ENCODE data around the gene KLHL6.
"Not testable (repeated sequence)": the region's sequence is repeated elsewhere in the genome, so short reads cannot be mapped to it uniquely, and the experiment has no call there.

KLHL6 gene

DNA sequence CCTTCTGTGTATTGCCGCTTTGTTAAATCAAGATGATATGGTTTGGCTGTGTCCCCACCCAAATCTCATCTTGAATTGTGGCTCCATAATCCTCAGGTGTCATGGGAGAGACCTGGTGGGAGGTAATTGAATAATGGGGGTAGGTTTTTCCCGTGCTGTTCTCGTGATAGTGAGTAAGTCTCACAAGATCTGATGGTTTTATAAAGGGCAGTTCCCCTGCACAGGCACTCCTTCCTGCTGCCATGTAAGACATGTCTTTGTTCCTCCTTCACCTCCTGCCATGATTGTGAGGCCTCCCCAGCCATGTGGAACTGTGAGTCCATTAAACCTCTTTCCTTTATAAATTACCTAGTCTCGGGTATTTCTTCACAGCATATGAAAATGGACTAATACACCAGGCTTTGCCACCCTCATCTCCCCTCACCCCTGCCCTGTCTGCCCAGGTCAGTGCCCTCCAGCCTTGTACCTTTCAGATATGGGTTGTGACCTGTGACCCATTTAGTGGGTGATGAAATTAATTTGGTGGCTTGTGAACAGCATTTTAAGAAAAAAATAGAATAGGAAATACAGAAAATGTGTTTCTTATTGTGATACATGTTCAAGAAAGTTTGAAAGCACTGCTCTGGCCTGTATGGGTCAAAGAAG is 71.0 kb downstream of the KLHL6 start:
- no peak for DNase-seq

DNA sequence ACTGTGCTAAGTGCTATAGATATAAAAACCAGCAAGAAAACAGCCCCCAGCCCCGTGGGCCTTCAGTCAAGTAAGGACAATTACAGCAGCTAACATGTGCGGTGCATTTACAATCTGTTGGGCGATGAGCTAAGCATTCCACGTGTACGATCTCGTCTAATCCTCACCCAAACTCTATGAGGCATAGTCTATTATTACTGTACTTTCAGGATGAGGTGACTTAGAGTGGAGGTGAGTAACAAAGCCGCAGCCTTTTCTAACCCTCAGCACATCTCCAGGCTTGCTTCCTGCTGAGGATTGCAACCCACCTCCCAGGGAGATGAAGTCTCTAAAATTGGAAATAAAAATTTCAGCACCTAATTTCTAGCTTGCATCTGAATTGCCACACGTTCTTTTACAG is 73.9 kb downstream of the KLHL6 start:
- no peak for DNase-seq

DNA sequence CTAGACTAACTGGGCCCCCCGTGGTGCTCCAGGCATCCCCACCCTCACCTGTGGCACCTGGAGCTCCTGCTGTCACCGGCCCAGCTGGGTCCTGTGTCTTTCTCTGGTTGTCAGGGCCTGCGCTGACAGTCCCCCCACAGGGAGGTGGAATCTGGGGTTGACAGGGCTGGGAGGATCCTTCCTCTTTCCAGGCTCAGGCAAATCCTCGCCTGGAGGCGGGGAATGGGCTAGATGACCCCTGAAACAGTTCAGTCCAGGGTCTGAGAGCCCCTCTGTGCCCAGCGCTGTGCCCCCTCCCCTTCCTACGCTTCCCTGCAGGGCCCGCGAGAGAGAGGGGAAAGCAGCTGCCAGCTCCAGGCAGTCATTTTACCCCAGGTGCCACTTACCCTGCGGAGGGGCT is 77.0 kb downstream of the KLHL6 start:
- no peak for DNase-seq

DNA sequence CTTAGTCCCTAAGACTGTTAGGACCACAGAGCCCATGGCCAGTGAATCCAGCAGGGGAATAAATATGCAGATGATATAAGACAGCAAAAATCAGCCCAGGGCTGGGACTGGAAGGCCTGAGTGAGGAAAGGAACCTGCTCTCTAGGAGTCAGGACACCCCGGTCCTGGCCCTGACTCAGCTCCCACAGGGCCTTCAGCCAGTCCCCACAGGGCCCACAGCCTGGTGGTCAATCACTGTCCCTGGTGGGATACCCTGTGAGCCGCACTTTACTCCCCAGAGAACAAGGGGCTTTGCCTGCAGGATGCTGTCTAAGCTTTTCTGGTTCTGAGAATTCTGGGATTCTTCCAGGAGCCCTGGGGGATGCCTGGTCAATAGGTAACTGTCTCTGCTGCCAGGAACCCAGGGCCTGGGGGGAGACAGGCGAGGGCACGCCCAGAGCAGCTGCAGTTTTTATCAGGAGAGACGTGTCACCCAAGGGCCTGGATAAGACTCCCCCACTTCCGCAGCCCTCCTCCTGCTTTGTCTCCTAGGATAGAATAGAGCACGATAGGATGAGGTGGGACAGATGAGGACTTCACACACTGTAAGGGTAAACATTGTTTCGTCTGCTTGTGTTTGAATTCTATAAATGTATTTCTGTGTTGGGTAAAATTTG is 77.6 kb downstream of the KLHL6 start:
- no peak for DNase-seq

DNA sequence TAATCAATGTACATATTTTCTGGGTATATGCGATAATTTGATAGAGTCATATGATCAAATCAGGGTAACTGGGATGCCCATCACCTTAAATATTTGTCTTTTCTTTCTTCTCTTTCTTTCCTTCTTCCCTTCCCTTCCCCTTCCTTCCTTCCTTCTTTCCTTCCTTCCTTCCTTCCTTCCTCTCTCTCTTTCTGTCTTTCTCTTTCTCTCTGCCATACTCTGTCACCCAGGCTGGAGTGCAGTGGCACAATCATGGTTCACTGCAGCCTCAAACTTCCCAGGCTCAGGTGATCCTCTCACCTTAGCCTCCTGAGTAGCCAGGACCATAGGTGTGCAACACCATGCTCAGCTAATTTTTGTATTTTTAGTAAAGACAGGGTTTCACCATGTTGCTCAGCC is 79.7 kb downstream of the KLHL6 start:
- not testable (repeated sequence) for DNase-seq

DNA sequence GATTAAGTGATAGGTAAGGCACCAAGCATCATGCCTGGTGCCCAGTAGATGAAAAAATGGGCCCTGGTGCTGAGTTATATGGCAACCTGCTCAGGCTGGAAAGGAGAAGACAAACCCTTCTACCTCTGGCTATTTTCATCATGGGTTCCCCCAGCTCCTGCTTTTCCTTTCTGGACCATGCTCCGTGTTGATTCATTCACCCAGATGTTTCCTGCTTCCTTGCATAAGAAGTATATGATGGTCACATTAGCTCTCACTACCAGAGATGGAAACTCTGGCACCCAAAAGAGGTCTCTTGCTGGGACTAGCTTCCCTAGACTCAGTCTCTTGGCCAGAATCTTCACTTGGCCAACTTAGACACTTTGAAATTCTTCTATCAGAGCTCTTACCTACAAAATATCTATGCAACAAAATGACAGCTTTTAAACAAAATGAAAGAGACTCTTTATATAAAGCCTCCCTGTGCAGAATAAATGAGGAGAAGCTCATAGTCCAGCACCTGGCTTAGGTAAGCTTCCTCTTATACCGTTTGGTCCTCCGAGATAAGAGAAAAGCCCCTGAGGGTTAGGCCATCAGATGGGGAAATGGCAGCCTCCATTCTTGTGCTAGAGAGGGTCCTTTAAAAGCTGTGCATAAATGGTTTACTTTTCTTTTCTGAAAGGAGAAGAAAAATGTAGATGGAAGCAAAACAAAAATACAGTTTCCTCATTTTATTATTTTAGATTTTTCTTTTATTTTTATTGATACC is 80.3 kb downstream of the KLHL6 start:
- no peak for DNase-seq

DNA sequence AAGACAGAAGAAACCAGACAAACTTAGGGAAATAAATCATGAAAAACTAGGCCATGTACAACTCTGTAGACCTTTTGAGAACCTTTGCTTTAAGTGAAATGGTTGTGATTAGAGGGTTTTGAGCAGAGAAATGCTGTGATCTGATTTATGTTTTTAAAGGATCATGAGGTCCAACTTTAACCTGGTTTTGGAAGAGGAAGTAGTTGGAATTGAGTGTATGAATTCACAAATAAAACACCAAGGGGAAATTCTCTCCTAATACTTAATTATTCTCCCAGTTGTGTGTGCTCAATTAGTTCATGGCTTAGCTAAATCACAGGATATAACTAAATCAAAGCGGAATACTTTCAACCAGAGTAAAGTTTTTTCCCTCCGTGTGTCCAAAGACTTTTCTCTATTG is 81.5 kb downstream of the KLHL6 start:
- DNase-seq: no peak

DNA sequence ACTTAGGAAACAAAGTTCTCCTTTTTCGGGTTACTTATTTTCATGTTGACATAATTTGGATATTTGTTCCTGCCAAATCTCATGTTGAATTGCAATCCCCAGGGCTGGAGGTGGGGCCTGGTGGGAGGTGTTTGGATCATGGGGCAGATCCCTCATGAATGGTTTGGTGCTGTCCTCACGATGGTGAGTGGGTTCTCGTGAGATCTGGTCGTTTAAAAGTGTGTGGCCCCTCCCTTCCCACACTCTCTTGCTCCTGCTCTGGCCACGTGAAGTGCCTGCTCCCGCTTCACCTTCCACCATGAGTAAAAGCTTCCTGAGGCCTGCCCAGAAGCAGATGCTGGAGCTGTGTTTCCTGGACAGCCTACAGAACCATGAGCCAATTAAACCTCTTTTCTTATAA is 83.4 kb downstream of the KLHL6 start:
- no peak for DNase-seq

DNA sequence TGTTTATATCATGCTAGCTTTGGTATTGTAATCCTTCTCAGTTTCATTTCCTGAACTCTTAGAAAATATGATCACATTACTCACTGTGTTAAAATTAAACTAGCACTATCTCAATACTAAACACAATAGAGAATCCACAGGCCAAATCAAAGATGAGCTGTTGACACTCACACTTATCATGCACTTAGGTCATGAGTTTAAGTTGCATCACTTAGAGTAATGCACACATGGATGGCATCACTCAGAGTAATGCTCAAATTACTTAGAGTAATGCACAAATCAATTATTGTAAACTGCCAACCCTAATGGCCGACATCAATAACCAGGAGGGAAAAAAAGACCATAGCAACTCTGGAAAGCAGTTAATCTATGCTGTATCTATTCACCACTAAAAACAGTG is 87.1 kb downstream of the KLHL6 start:
- DNase-seq: no peak

DNA sequence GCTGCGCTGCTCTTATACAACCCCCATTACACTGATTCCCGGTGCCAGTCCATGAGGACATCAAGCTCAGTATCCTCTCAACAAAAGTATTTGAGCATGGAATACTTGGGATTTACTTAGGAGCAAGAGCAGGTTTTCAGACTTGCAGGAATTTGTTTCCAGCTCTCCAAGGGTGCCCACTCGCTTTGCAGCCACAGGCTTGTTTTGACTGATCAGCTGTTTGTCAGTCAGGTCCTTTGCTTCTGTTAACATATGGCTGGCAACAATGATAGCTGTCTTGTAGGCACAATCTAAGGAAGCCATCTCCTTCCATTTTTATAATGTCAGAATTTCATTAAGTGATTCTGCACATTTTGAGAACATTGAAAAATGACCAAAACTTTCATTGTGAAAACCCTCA is 88.9 kb downstream of the KLHL6 start:
- DNase-seq: no peak

DNA sequence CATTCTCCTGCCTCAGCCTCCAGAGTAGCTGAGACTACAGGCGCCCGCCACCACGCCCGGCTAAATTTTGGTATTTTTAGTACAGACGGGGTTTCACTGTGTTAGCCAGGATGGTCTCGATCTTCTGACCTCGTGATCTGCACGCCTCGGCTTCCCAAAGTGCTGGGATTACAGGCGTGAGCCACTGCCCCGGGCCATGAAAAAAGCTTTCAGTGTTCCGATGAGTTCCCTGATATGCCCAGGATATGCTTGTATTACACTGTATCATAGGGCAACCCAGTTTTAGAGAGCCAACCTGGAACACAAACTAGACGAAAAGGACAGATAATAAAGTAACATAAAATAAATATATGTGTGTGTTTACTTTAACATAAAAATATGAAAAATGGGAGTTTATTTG is 89.8 kb downstream of the KLHL6 start:
- not testable (repeated sequence) for DNase-seq

DNA sequence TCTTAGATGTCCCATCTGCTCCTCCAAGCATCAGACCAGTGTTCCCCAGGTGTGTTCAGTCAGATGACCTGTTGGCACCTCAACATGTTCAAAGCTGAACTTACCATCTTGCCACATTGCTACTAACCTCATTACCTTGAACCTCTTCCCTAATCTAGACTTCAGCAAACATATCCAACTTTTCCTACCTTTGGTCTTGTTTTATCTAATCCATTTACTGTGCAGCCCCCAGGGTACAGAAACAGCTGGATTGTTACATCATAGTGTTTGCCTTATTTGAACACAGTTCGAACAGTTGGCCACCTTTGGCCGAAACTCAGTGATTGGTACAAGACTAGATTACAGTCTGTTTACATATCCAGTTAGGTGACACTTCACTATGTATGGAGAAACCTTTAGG is 91.0 kb downstream of the KLHL6 start:
- no peak for DNase-seq

DNA sequence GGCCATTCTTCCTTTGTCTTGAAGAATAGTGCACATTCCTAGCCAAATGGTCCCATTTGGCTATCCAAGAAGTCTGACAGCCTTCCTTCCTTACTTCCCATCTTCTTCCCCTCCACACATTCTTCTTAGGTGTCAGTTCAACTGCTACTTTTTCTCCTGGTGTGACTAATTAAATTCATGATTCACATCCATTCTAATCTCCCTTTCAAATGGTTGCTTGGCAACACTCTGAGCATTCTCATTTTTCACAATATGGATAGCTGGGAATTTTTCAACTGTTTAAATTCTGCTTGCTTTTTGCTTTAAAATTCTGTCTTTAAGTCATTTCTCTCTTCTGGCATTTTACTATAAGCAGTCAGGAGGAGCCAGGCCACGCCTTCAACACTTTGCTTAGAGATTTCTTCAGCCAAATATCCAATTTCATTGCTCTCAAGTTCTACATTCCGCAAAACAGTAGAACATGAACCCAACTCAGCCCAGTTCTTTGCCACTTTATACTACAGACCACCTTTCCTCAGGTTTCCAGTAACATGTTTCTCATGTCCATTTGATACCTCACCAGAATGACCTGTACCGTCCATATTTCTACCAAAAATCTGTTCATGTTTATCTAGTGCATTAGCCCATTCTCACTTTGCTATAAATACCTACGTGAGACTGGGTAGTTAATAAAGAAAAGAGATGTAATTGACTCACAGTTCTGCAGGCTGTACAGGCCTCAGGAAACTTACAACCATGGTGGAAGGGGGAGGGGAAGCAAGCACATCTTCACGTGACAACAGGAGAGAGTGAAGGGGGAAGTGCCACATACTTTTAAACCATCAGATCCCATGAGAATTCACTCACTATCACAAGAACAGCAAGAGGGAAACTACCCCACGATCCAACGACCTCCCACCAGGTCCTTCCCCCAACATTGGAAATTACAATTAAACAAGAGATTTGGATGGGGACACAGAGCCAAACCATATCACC is 95.1 kb downstream of the KLHL6 start:
- no peak for DNase-seq

DNA sequence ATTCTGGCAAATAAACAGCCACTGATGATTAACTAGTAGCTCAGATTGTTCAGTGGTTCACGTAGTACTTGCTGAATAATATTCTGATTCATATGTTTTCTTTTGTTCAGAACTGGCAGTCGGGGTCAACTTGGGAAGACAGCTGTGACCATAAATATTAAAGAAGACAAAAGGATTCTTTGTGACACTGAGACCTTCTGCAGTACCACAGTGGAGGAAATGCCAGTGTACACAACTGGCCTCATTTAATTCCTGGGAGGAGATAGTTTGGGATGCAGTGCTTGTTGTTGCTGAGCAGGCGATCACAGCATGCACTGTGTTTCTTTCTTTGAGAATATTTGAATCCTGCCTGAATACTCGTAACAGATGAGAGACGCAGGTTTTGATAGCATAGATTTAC is 100.4 kb downstream of the KLHL6 start:
- no peak for DNase-seq

DNA sequence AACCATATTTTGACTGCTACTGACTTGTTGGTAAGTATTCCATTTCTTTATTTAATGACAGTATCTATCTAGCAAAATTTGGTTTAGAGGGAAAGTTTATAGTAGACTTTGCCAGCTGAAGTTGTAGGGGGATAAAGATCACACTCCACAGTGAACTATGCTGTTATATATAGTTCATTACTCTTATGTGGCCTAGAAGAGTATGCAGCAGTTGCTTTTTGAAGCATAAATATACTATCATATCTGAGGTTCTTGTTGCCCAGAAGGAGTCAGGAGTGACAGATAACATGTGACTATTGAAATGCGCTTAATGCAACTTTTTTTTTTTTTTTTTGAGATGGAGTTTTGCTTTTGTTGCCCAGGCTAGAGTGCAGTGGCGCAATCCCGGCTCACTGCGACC is 101.4 kb downstream of the KLHL6 start:
- no peak for DNase-seq

DNA sequence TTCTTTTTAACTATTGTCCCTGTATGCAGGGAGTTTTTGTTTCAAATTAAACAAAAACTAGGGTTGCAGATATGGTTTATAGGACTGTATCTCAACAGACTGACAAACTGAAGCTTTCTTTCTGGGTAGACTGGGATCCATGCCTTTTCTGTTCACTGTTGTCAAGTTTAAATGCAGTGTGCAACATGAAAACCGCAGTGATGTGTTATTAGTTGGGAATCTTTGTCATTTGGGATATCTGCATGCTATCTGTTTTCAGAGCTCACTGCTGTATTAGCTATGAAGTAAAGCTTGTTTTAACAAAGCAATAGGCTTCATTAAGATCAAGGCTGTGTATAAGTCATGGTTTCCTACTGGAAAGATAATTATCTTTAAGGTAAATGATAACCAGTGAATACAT is 105.7 kb downstream of the KLHL6 start:
- no peak for DNase-seq

DNA sequence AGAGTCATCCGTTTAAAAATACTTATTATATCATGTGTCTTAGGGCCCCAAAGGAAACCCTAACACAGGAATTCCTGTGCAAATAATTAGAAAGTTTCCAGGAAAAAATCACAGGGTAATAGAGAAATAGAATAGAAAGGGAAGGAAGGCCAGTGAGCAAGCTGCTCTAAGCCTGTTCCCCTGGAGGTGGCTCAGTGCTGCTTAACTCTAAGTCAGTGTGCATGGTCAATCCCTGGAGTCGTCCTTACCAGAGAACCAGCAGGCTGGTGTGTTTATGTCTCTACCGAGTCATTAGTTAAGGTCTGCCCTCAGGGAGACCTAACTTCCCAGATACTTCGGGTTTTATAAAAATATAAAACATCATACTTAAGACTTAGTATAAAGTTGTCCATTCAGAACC is 106.1 kb downstream of the KLHL6 start:
- DNase-seq: no peak

DNA sequence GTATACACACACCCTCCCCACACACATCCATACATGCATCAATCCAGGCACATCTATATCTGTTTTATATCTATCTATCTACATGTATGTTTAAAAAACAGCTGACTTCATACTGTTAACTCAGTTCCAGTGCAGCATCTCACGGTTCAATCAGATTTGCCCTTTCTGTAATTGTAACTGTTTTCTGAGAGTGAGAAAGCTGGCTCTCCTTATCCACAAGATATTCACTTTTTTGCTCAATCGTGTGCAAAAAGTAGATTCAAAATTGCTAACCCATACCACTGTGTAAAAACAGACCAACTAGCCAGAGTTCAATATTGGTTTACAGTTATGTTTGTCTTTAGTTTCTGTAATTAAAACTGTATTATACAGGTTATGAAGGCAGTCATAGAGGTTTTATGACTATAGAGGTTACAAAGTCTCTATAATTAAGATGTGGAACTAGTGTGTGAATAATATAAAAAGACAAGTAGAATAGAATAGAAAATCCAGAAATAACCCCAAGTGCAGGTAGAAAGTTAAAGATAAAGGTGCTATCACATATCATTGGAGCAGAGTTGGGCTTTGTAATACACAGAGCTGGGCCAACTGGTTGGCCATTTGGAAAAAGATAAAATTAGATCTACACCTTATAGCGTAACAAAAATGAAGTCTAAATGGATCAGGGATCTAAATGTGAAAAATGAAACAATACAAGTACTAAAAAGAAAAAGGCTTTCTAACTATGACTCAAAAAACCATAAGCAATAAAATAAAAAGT is 107.0 kb downstream of the KLHL6 start:
- DNase-seq: no peak

DNA sequence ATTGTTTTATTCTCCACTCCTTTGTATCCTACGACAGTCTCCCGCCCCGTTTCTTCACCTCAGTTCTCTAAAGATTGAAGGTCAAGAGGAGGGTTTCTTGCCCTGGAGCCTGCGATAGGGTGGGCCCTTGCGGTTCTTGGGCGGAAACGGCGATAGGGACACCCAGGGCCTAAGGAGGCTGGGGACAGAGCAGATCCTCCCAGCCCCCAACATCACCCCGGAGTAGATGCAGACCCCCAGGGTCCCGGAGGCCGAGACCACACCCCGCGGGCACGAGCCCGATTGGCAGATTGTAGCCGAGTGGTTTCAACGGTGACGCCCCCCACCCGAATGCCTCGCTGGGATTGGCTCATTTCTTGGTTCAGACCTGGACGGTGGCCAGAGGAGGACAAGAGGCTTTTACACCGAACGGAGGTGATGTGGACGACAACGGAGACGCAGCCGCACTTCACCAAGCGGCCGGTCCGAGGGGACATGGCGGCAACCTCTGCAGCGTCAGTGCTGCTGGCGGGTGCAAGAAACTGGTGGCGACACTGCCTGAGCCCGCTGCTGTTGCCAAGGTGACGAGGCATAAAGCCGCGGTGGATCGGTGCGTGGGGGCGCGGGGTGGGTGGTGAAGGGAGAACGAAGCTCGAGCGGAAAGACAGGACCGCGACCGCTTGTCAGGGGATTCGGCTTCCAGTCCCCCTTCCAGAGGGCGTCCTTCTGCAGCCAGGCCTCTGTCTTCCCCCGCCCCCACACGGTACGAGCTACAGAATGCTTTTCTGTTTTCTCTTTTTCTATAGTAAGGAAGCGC is 108.1 kb downstream of the KLHL6 start:
- peak; percentile 65 to 68 for DNase-seq

DNA sequence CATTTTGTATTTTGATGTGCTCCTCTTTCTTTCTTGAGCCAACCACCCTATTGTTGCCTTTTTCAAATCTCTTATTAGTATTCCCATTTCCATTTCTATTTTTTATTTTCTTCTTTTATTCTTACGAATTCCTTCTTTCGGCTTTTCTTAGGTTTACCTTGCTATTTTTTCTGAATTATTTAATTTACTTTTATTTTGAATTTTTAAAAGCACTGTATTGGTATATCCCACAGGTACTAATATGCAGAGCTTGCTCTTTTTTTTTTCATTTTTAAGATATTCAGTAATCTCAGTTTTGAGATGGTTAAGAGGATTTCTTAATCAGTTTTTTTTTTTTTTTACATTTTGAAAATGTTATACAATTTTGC is 108.7 kb downstream of the KLHL6 start:
- DNase-seq: no peak

DNA sequence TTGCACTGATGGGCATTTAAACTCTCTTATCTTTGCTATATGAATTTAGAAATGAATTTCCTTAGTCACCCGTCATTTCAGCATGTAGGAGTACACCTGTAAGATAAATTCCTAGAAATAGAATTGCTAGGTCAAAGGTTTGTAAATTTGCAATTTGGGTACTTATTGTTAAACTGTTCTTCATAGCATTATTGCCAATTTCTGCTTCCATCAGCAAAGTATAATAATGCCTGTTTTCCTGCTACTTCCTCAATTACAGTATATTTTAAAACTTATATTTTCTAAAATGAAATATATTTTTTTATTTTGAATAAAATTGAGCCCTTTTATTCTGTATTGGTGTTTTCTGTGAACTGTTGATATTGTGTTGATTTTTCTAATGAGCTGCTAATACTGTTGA is 110.8 kb downstream of the KLHL6 start:
- DNase-seq: no peak

Data from stimulated activated CD4-positive, alpha-beta T cell treated with anti-CD3 and anti-CD28 coated beads, Interleukin-2, amount 100 ng/mL, for 48 hours (primary cell).